Hematopoietic multipotent progenitor cell treated with erythropoietin and hydrocortisone succinate and interleukin-3 and kit ligand, for 17 days (in vitro differentiated cells): ENCODE results near the gene SPATA6.

ENCODE experiments used
- DNase-seq: peaks from one replicate; pipeline ENCODE4 v3.0.0-alpha.2; 2015; ENCODE audit warnings: low spot score

The SPATA6 gene

GRCh38 chr1:48251821-48252220, 220.2 kb downstream of the SPATA6 start:
- DNase-seq = no peak

GRCh38 chr1:48251323-48251722, 220.7 kb downstream of the SPATA6 start:
- DNase-seq = no peak

- DNase-seq = no peak
These were observed 221.4 kb downstream of the SPATA6 start for GRCh38 chr1:48250572-48250971.

- DNase-seq = no peak
These were observed 222.1 kb downstream of the SPATA6 start for GRCh38 chr1:48249868-48250267.

- DNase-seq = no peak
These were observed 223.6 kb downstream of the SPATA6 start for GRCh38 chr1:48248356-48248755.

- no peak for DNase-seq
These were observed 225.3 kb downstream of the SPATA6 start for GRCh38 chr1:48246727-48247126.
